ENCODE measurements around the gene NGEF. TPM values are rescaled to one million over a fixed set of nuclear protein-coding genes. Genes with fewer than 3 reads are reported as not detected.

NGEF gene
- total and polyA plus RNA-seq, 4 donors = 10.6 to 22.6 (median 10.8) TPM

DNA sequence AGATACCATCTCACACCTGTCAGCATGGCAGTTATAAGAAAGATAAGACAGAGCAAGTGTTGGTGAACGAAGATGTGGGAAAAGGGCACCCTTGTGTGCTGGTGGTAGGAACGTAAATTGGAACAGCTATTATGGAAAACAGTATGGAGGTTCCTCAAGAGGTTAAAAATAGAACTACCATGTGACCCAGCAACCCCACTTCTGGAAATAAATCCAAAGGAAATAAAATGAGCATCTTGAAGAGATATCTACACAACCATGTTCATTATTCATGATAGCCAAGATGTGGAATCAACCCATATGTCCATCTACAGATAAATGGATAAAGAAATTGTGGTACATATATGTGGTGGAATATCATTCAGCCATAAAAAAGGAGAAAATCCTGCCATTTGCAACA lies 26.9 kb downstream of the NGEF start:
- Histone ChIP-seq H3K36me3 (ENCODE audit: control insufficient read depth in 4 of 4, insufficient read depth in 3 of 4, low read depth in 1 of 4, low read length in 3 of 4) (no peaks in the 10 kb centered on the region), H3K4me3 (ENCODE audit: low read depth in 1 of 3, low read length in 3 of 3) (no peak overlapping the region), H3K4me1 (ENCODE audit: control insufficient read depth in 4 of 4, insufficient read depth in 4 of 4, low read length in 3 of 4) (peaks cover 0 to 4% (median 0%) of the 10 kb centered on the region in 4 donors), H3K27me3 (ENCODE audit: control insufficient read depth in 4 of 4, insufficient read depth in 4 of 4, low read length in 3 of 4) (no peaks in the 10 kb centered on the region), H3K27ac (ENCODE audit: low read depth in 1 of 2, low read length in 2 of 2) (no peak overlapping the region), H3K9ac (ENCODE audit: low read depth in 1 of 2, low read length in 2 of 2) (no peak overlapping the region), H3K9me3 (ENCODE audit: control insufficient read depth in 4 of 4, low read length in 3 of 4) (no peaks in the 10 kb centered on the region)
- WGBS = 96% methylated on average over 2 of the region's 2 CpGs
- TF ChIP-seq REST (IDR thresholded peaks at IDR 0.05) (no peak), RXRA (IDR thresholded peaks at IDR 0.05) (no peak), JUND (IDR thresholded peaks at IDR 0.05) (no peak), RAD21 (IDR thresholded peaks at IDR 0.05) (no peak), NR2F2 (IDR thresholded peaks at IDR 0.05) (no peak), FOXA2 (IDR thresholded peaks at IDR 0.05) (no peak), TAF1 (conservative IDR thresholded peaks at IDR 0.05) (no peak), FOXA1 (IDR thresholded peaks at IDR 0.05) (no peak), SP1 (IDR thresholded peaks at IDR 0.05) (no peak), GABPA (IDR thresholded peaks at IDR 0.05 in 1 of 2, conservative IDR thresholded peaks at IDR 0.05 in 1 of 2) (no peak), YY1 (IDR thresholded peaks at IDR 0.05) (no peak)
- no peak for DNase-seq (ENCODE audit: low spot score)

DNA sequence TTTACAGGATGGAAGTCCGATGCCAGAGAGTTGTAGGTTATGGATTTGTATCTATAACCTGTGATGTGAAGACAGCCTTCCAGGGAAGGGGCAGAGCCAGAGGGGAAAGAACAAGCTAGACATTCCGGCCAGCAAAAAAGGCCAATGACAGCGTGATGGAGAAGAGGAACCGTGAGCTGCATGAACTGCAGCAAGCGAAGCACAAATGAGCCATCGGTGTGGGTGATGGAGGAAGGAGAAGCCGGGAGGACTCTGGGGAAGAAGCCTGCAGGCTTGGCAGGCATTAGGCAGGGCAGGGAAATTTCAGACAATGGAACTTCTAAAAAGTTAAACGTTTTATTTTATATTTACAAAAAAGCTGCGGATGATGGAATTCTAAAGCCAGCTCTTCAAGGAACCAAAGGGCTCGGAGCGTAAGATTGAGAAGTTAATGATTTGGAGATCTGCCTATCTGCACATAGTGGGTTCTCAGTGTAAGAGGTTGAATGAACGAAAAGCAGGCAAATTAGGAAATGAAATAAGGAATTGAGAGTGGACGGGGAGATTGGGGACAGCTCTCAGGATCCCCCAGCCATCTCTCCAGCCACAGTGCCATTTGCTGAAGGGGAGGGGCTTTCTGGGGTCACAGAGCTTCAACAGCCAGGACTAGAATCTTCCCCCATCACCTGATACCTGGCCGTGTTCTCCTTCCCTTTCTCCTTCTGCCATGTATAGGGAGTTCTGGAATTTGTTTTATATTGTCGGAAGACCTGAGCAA lies 28.4 kb downstream of the NGEF start:
- H3K27me3 ChIP-seq (ENCODE audit: control insufficient read depth in 4 of 4, insufficient read depth in 4 of 4, low read length in 3 of 4) = no peaks in the 10 kb centered on the region
- H3K4me3 ChIP-seq (ENCODE audit: low read depth in 1 of 3, low read length in 3 of 3) = no peak overlapping the region
- H3K4me1 ChIP-seq (ENCODE audit: control insufficient read depth in 4 of 4, insufficient read depth in 4 of 4, low read length in 3 of 4) = peaks cover 0 to 4% (median 0%) of the 10 kb centered on the region in 4 donors
- no peak overlapping the region for H3K9ac ChIP-seq (ENCODE audit: low read depth in 1 of 2, low read length in 2 of 2)
- no peaks in the 10 kb centered on the region for H3K36me3 ChIP-seq (ENCODE audit: control insufficient read depth in 4 of 4, insufficient read depth in 3 of 4, low read depth in 1 of 4, low read length in 3 of 4)
- no peak overlapping the region for H3K27ac ChIP-seq (ENCODE audit: low read depth in 1 of 2, low read length in 2 of 2)
- no peaks in the 10 kb centered on the region for H3K9me3 ChIP-seq (ENCODE audit: control insufficient read depth in 4 of 4, low read length in 3 of 4)
- 91% methylated on average over 15 of the region's 15 CpGs for WGBS
- no peak for DNase-seq (ENCODE audit: low spot score)
- no peak for TF ChIP-seq EGR1 (IDR thresholded peaks at IDR 0.05; ENCODE audit: low read depth in 2 of 2)
- TF ChIP-seq SP1 (IDR thresholded peaks at IDR 0.05) = no peak

- Histone ChIP-seq H3K9ac (ENCODE audit: low read depth in 1 of 2, low read length in 2 of 2) (no peak overlapping the region), H3K4me3 (ENCODE audit: low read depth in 1 of 3, low read length in 3 of 3) (no peak overlapping the region), H3K9me3 (ENCODE audit: control insufficient read depth in 4 of 4, low read length in 3 of 4) (no peaks in the 10 kb centered on the region), H3K4me1 (ENCODE audit: control insufficient read depth in 4 of 4, insufficient read depth in 4 of 4, low read length in 3 of 4) (peaks cover 0 to 4% (median 0%) of the 10 kb centered on the region in 4 donors), H3K36me3 (ENCODE audit: control insufficient read depth in 4 of 4, insufficient read depth in 3 of 4, low read depth in 1 of 4, low read length in 3 of 4) (no peaks in the 10 kb centered on the region), H3K27me3 (ENCODE audit: control insufficient read depth in 4 of 4, insufficient read depth in 4 of 4, low read length in 3 of 4) (no peaks in the 10 kb centered on the region), H3K27ac (ENCODE audit: low read depth in 1 of 2, low read length in 2 of 2) (no peak overlapping the region)
- 83% methylated on average over 11 of the region's 11 CpGs for WGBS
- TF ChIP-seq FOXA1 (IDR thresholded peaks at IDR 0.05) (no peak), GABPA (IDR thresholded peaks at IDR 0.05 in 1 of 2, conservative IDR thresholded peaks at IDR 0.05 in 1 of 2) (no peak), YY1 (IDR thresholded peaks at IDR 0.05) (no peak), FOXA2 (IDR thresholded peaks at IDR 0.05) (no peak), NR2F2 (IDR thresholded peaks at IDR 0.05) (no peak), SP1 (IDR thresholded peaks at IDR 0.05) (no peak), RAD21 (IDR thresholded peaks at IDR 0.05) (no peak), EGR1 (IDR thresholded peaks at IDR 0.05; ENCODE audit: low read depth in 2 of 2) (no peak), JUND (IDR thresholded peaks at IDR 0.05) (no peak), HNF4A (conservative IDR thresholded peaks at IDR 0.05) (no peak)
- TF ChIP-seq, protein P1, sequence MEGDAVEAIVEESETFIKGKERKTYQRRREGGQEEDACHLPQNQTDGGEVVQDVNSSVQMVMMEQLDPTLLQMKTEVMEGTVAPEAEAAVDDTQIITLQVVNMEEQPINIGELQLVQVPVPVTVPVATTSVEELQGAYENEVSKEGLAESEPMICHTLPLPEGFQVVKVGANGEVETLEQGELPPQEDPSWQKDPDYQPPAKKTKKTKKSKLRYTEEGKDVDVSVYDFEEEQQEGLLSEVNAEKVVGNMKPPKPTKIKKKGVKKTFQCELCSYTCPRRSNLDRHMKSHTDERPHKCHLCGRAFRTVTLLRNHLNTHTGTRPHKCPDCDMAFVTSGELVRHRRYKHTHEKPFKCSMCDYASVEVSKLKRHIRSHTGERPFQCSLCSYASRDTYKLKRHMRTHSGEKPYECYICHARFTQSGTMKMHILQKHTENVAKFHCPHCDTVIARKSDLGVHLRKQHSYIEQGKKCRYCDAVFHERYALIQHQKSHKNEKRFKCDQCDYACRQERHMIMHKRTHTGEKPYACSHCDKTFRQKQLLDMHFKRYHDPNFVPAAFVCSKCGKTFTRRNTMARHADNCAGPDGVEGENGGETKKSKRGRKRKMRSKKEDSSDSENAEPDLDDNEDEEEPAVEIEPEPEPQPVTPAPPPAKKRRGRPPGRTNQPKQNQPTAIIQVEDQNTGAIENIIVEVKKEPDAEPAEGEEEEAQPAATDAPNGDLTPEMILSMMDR (IDR thresholded peaks at IDR 0.05; ENCODE audit: low read depth, low read length, missing input control) = no peak
- TF ChIP-seq, protein P2, sequence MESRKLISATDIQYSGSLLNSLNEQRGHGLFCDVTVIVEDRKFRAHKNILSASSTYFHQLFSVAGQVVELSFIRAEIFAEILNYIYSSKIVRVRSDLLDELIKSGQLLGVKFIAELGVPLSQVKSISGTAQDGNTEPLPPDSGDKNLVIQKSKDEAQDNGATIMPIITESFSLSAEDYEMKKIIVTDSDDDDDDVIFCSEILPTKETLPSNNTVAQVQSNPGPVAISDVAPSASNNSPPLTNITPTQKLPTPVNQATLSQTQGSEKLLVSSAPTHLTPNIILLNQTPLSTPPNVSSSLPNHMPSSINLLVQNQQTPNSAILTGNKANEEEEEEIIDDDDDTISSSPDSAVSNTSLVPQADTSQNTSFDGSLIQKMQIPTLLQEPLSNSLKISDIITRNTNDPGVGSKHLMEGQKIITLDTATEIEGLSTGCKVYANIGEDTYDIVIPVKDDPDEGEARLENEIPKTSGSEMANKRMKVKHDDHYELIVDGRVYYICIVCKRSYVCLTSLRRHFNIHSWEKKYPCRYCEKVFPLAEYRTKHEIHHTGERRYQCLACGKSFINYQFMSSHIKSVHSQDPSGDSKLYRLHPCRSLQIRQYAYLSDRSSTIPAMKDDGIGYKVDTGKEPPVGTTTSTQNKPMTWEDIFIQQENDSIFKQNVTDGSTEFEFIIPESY (IDR thresholded peaks at IDR 0.05) = no peak
- DNase-seq (ENCODE audit: low spot score) = no peak
Observed at GRCh38 chr2:232983669-232984140, 29.4 kb downstream of the NGEF start.
